ENCODE measurements around the gene WWOX.
"Not testable (repeated sequence)": the region's sequence is repeated elsewhere in the genome, so short reads cannot be mapped to it uniquely, and the experiment has no call there.

- TF ChIP-seq, protein P1, sequence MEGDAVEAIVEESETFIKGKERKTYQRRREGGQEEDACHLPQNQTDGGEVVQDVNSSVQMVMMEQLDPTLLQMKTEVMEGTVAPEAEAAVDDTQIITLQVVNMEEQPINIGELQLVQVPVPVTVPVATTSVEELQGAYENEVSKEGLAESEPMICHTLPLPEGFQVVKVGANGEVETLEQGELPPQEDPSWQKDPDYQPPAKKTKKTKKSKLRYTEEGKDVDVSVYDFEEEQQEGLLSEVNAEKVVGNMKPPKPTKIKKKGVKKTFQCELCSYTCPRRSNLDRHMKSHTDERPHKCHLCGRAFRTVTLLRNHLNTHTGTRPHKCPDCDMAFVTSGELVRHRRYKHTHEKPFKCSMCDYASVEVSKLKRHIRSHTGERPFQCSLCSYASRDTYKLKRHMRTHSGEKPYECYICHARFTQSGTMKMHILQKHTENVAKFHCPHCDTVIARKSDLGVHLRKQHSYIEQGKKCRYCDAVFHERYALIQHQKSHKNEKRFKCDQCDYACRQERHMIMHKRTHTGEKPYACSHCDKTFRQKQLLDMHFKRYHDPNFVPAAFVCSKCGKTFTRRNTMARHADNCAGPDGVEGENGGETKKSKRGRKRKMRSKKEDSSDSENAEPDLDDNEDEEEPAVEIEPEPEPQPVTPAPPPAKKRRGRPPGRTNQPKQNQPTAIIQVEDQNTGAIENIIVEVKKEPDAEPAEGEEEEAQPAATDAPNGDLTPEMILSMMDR (IDR thresholded peaks at IDR 0.05), result not testable (repeated sequence)
- not testable (repeated sequence) for TF ChIP-seq POLR2A (IDR thresholded peaks at IDR 0.05)
These were observed 952.7 kb downstream of the WWOX start for GRCh38 chr16:79052198-79052597.

All from right lobe of liver (tissue), 4 donors.